ENCODE measurements around the gene HOXC13.

HOXC13 gene

GRCh38 chr12:53985994-53986685, 47.5 kb downstream of the HOXC13 start:
- Mint-ChIP-seq H3K4me3 (peak overlapping the region; percentile 38), H3K27ac (no peak overlapping the region), H3K27me3 (peaks cover 68% of the 10 kb centered on the region), H3K36me3 (no peaks in the 10 kb centered on the region), H3K4me1 (ENCODE audit: low read depth) (peaks cover 33% of the 10 kb centered on the region), H3K9me3 (ENCODE audit: low read depth) (no peaks in the 10 kb centered on the region)

GRCh38 chr12:53986686-53987483, 48.3 kb downstream of the HOXC13 start:
- H3K27me3 Mint-ChIP-seq = peaks cover 67% of the 10 kb centered on the region
- no peak overlapping the region for H3K27ac Mint-ChIP-seq
- H3K9me3 Mint-ChIP-seq (ENCODE audit: low read depth) = no peaks in the 10 kb centered on the region
- H3K36me3 Mint-ChIP-seq = no peaks in the 10 kb centered on the region
- H3K4me1 Mint-ChIP-seq (ENCODE audit: low read depth) = peaks cover 33% of the 10 kb centered on the region
- H3K4me3 Mint-ChIP-seq = peak overlapping the region; percentile 38

GRCh38 chr12:53987787-53988230, 49.2 kb downstream of the HOXC13 start:
- Mint-ChIP-seq H3K4me3 (no peak overlapping the region), H3K36me3 (no peaks in the 10 kb centered on the region), H3K27ac (no peak overlapping the region), H3K27me3 (peaks cover 67% of the 10 kb centered on the region), H3K9me3 (ENCODE audit: low read depth) (no peaks in the 10 kb centered on the region), H3K4me1 (ENCODE audit: low read depth) (peaks cover 36% of the 10 kb centered on the region)

- no peaks in the 10 kb centered on the region for H3K36me3 Mint-ChIP-seq
- peaks cover 39% of the 10 kb centered on the region for H3K4me1 Mint-ChIP-seq (ENCODE audit: low read depth)
- peaks cover 66% of the 10 kb centered on the region for H3K27me3 Mint-ChIP-seq
- H3K9me3 Mint-ChIP-seq (ENCODE audit: low read depth) = no peaks in the 10 kb centered on the region
- H3K27ac Mint-ChIP-seq = no peak overlapping the region
- no peak overlapping the region for H3K4me3 Mint-ChIP-seq
These were observed 50.1 kb downstream of the HOXC13 start for GRCh38 chr12:53988541-53989226.

- Mint-ChIP-seq H3K36me3 (no peaks in the 10 kb centered on the region), H3K27me3 (peaks cover 69% of the 10 kb centered on the region), H3K4me3 (peak overlapping the region; percentile 69), H3K4me1 (ENCODE audit: low read depth) (peaks cover 44% of the 10 kb centered on the region), H3K9me3 (ENCODE audit: low read depth) (no peaks in the 10 kb centered on the region), H3K27ac (no peak overlapping the region)
These were observed 50.8 kb downstream of the HOXC13 start for GRCh38 chr12:53989227-53990113.

GRCh38 chr12:53990311-53991076, 51.9 kb downstream of the HOXC13 start:
- Mint-ChIP-seq H3K36me3 (no peaks in the 10 kb centered on the region), H3K4me1 (ENCODE audit: low read depth) (peaks cover 42% of the 10 kb centered on the region), H3K27ac (no peak overlapping the region), H3K4me3 (peak overlapping the region; percentile 17), H3K9me3 (ENCODE audit: low read depth) (no peaks in the 10 kb centered on the region), H3K27me3 (peaks cover 68% of the 10 kb centered on the region)

GRCh38 chr12:53991077-53991460, 52.4 kb downstream of the HOXC13 start:
- H3K27me3 Mint-ChIP-seq = peaks cover 66% of the 10 kb centered on the region
- H3K27ac Mint-ChIP-seq = no peak overlapping the region
- H3K4me1 Mint-ChIP-seq (ENCODE audit: low read depth) = peaks cover 43% of the 10 kb centered on the region
- H3K9me3 Mint-ChIP-seq (ENCODE audit: low read depth) = no peaks in the 10 kb centered on the region
- no peaks in the 10 kb centered on the region for H3K36me3 Mint-ChIP-seq
- H3K4me3 Mint-ChIP-seq = no peak overlapping the region

GRCh38 chr12:53992377-53992889, 53.8 kb downstream of the HOXC13 start:
- H3K4me1 Mint-ChIP-seq (ENCODE audit: low read depth) = peaks cover 43% of the 10 kb centered on the region
- H3K36me3 Mint-ChIP-seq = no peaks in the 10 kb centered on the region
- H3K27me3 Mint-ChIP-seq = peaks cover 60% of the 10 kb centered on the region
- H3K9me3 Mint-ChIP-seq (ENCODE audit: low read depth) = no peaks in the 10 kb centered on the region
- H3K27ac Mint-ChIP-seq = no peak overlapping the region
- H3K4me3 Mint-ChIP-seq = no peak overlapping the region

GRCh38 chr12:53993162-53994008, 54.8 kb downstream of the HOXC13 start:
- Mint-ChIP-seq H3K9me3 (ENCODE audit: low read depth) (no peaks in the 10 kb centered on the region), H3K4me3 (peak overlapping the region; percentile 65), H3K27me3 (peaks cover 61% of the 10 kb centered on the region), H3K4me1 (ENCODE audit: low read depth) (peaks cover 50% of the 10 kb centered on the region), H3K27ac (peak overlapping the region; percentile 34), H3K36me3 (no peaks in the 10 kb centered on the region)

GRCh38 chr12:53994009-53994263, 55.3 kb downstream of the HOXC13 start:
- Mint-ChIP-seq H3K4me1 (ENCODE audit: low read depth) (peaks cover 49% of the 10 kb centered on the region), H3K36me3 (no peaks in the 10 kb centered on the region), H3K27me3 (peaks cover 64% of the 10 kb centered on the region), H3K9me3 (ENCODE audit: low read depth) (no peaks in the 10 kb centered on the region), H3K4me3 (peak overlapping the region; percentile 65), H3K27ac (no peak overlapping the region)

GRCh38 chr12:53994264-53995001, 55.8 kb downstream of the HOXC13 start:
- Mint-ChIP-seq H3K4me3 (peak overlapping the region; percentile 81), H3K4me1 (ENCODE audit: low read depth) (peaks cover 45% of the 10 kb centered on the region), H3K9me3 (ENCODE audit: low read depth) (no peaks in the 10 kb centered on the region), H3K27ac (no peak overlapping the region), H3K36me3 (no peaks in the 10 kb centered on the region), H3K27me3 (peaks cover 61% of the 10 kb centered on the region)

GRCh38 chr12:53995002-53995377, 56.4 kb downstream of the HOXC13 start:
- Mint-ChIP-seq H3K4me1 (ENCODE audit: low read depth) (peaks cover 43% of the 10 kb centered on the region), H3K36me3 (no peaks in the 10 kb centered on the region), H3K27me3 (peaks cover 58% of the 10 kb centered on the region), H3K4me3 (peak overlapping the region; percentile 81), H3K27ac (no peak overlapping the region), H3K9me3 (ENCODE audit: low read depth) (no peaks in the 10 kb centered on the region)
